GM10266 (cell line): ENCODE data around the gene STT3A.

Experiments
- DNase-seq: peaks from one replicate; pipeline ENCODE4 v3.0.0; 2012; ENCODE audit errors: extremely low spot score
- TF ChIP-seq, protein P1 (sequence below): IDR thresholded peaks from 2 replicates; pipeline ENCODE4 v1.5.1; 2012; ENCODE audit warnings: mild to moderate bottlenecking, low read depth; ENCODE audit not compliant: control insufficient read depth, insufficient read depth; ENCODE audit errors: missing control alignments

Gene STT3A

DNA sequence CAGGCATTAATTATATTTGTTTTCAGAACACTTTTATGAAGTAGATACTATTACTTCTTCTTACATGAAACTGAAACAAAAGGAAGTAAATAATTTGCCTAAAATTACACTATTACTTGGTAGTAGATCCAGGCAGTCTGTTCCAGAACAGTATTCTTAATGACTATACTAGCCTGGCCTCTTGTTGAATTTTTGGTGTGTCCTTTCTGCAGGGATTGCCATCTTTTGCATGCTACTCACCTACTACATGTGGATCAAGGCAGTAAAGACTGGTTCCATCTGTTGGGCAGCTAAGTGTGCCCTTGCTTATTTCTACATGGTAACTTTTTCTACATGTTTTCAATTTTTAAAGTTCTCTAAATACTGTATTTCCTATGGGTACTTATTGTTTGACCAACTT, 12.8 kb downstream of the STT3A start:
- TF ChIP-seq, protein P1, sequence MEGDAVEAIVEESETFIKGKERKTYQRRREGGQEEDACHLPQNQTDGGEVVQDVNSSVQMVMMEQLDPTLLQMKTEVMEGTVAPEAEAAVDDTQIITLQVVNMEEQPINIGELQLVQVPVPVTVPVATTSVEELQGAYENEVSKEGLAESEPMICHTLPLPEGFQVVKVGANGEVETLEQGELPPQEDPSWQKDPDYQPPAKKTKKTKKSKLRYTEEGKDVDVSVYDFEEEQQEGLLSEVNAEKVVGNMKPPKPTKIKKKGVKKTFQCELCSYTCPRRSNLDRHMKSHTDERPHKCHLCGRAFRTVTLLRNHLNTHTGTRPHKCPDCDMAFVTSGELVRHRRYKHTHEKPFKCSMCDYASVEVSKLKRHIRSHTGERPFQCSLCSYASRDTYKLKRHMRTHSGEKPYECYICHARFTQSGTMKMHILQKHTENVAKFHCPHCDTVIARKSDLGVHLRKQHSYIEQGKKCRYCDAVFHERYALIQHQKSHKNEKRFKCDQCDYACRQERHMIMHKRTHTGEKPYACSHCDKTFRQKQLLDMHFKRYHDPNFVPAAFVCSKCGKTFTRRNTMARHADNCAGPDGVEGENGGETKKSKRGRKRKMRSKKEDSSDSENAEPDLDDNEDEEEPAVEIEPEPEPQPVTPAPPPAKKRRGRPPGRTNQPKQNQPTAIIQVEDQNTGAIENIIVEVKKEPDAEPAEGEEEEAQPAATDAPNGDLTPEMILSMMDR, result no peak
- no peak for DNase-seq

DNA sequence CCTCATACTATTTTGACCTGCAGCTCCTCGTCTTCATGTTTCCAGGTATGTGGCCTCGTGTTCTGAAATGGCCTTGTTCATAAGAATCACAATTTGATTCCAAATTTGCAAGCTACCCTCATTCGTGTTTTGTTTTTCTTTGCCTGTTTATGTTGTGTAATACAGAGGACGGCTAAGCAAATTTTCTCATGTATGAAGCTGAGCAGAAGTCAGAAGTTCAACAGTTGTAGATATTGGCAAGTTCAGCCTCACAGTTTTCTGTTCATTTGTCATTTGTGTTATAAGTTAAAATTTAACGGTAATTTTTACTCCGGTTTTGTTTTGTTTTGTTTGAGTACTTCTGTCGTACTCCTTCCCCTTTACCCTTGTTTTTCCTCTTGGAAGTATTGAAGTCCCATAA, 16.9 kb downstream of the STT3A start:
- TF ChIP-seq, protein P1, result no peak
- DNase-seq, result no peak

DNA sequence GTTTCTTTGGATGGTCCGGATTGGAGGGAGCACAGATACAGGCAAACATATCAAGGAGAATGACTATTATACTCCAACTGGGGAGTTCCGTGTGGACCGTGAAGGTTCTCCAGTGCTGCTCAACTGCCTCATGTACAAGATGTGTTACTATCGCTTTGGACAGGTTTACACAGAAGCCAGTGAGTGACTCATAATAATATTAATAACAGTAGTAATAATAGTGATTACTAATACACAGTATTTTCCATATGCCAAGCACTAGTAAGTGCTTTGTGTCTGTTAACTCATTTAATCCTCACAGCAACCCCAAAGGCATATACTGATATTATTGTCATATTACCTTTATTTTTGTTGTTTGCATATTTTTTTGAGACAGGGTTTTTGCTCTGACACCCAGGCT, 25.7 kb downstream of the STT3A start:
- DNase-seq, result no peak
- TF ChIP-seq, protein P1, result no peak

DNA sequence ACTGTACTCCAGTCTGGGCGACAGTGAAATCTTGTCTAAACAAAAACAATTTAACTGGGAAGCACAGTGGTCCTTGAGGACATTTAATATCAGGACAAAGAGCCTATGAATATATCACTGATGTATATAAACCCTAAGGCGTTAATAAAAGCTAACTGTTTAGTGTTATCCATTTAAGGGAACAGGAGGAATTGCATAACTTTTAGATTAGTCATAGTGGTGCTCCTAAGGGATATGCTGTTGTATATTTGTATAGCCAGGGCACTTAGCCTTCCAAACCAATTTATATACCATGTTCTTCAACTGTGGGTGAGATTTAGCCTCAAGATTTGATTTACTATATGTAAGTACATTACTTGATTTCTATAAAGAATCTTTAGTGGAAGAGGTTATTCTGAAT, 29.3 kb downstream of the STT3A start:
- TF ChIP-seq, protein P1, result no peak
- no peak for DNase-seq

DNA sequence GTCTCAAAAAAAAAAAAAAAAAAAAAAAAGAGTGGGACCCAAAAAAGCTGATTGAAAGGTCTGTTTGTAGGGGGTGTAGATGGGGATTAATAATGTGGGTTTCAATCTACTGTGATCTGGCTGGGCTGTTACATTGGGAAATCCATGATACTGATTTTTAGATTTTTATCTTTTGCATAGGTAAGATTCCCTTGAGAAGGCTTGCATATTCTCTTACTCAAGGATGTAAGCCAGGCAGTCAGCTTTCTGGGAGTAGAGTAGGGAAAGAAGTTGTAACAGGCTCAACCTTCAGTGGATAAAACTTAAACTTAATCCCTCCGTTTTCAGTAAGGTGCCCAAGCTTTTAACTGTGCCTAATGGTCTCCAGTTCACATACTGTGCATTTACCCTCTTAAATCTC, 30.4 kb downstream of the STT3A start:
- DNase-seq, result no peak
- TF ChIP-seq, protein P1, result no peak

DNA sequence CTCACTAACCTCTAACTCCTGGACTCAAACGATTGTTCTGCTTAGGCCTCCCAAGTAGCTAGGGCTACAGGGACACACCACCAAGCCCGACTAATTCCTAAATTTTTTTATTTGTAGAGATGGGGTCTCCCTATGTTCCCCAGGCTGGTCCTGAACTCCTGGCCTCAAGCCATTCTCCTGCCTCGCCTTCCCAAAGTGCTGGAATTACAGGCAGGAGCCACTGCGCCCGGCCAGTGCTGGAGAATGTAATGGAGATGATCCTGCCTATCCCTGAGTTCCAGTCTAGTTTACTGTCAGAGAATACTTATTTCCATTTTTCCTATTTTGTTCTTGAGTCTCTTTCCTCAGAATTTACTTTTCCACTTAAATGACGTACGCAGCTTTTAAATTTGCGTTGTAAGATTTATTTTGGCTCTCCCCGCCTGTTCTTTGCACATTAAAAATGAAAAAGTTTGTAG, 32.1 kb downstream of the STT3A start, which contains the start of gene CHEK1:
CHEK1 (plus strand) TSS at position 408 of the 458 bp plus-strand sequence. CDS start 1,606 bp downstream, outside the sequence.
- no peak for DNase-seq
- TF ChIP-seq, protein P1, result no peak

DNA sequence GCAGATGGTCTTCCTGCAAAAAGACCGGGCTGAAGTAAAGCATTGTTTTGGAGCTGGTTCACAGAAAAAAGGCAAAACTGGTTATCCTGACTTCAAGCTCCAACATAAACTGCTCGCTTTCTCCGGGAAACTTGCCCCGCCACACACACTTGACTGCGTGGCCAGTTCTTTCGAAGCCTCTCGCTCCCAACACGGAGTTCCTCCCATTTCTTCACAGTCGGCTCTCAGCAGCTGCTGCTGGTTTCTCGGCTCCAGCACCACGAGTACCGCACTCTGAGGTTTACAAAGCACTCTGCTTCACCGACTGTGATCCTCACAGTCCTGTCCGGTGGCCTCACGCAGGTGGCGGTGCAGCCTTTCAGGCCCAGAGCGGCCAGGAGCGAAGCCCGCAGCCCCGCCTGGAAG, 32.6 kb downstream of the STT3A start:
- DNase-seq, result no peak
- TF ChIP-seq, protein P1, result no peak
